WTC11 (cell line): ENCODE results near the gene MCM5. TPM values are rescaled to one million over a fixed set of nuclear protein-coding genes. Genes with fewer than 3 reads are reported as not detected.

Experiments used
- ATAC-seq: fragments of 200-7000 bp; cut with Tn5 transposase; 2 replicates; pipeline ENCODE4 v1.10.0; 2021; ENCODE audit warnings: mild to moderate bottlenecking, moderate library complexity
- CTCF ChIA-PET: fragments of 300-600 bp; sonication (Branson Sonifier 250); formaldehyde crosslinking; loops from one replicate; lab custom pipeline; 2021; ENCODE audit warnings: antibody characterized with exemption; lab: Charles Lee
- POLR2A ChIA-PET: fragments of 350-600 bp; sonication (Branson Sonifier 250); formaldehyde crosslinking; loops from one replicate; lab custom pipeline; 2021; ENCODE audit warnings: antibody characterized with exemption; lab: Charles Lee
- DNase-seq: peaks from one replicate; pipeline ENCODE4 v3.0.0; 2021; ENCODE audit warnings: low spot score
- H3K27ac Mint-ChIP-seq: 2 replicates; pipeline ENCODE4 v1.8.0; 2021; ENCODE audit warnings: mixed read lengths
- H3K27me3 Mint-ChIP-seq: 2 replicates; pipeline ENCODE4 v1.8.0; 2021; ENCODE audit warnings: low read depth, mild to moderate bottlenecking, moderate library complexity, mixed read lengths
- H3K36me3 Mint-ChIP-seq: 2 replicates; pipeline ENCODE4 v1.8.0; 2021; ENCODE audit warnings: mixed read lengths
- H3K4me1 Mint-ChIP-seq: 2 replicates; pipeline ENCODE4 v1.8.0; 2022; ENCODE audit warnings: mixed read lengths
- H3K4me3 Mint-ChIP-seq: 2 replicates; pipeline ENCODE4 v1.8.0; 2021; ENCODE audit warnings: mild to moderate bottlenecking, moderate library complexity, mixed read lengths
- H3K9me3 Mint-ChIP-seq: 2 replicates; pipeline ENCODE4 v1.8.0; 2021; ENCODE audit warnings: mixed read lengths
- AR ChIP-seq: fragments of 250-450 bp; sonication (Bioruptor Pico); IDR thresholded peaks from 2 replicates; pipeline ENCODE4 v1.9.0; 2021; ENCODE audit warnings: mild to moderate bottlenecking
- GABPB1 ChIP-seq: sonication (generic); formaldehyde crosslinking; IDR thresholded peaks from 2 replicates; pipeline ENCODE4 v1.8.1; 2023; ENCODE audit warnings: mild to moderate bottlenecking, missing genetic modification reagents
- GRHL2 ChIP-seq: fragments of 250-450 bp; sonication (Bioruptor Pico); IDR thresholded peaks from 2 replicates; pipeline ENCODE4 v1.8.0; 2022; ENCODE audit warnings: mild to moderate bottlenecking, moderate library complexity; ENCODE audit not compliant: insufficient replicate concordance, severe bottlenecking
- NFYB ChIP-seq: sonication (generic); formaldehyde crosslinking; conservative IDR thresholded peaks from 2 replicates; pipeline ENCODE4 v1.8.0; 2022; ENCODE audit warnings: low read depth, missing genetic modification reagents
- RELA ChIP-seq: sonication (generic); formaldehyde crosslinking; IDR thresholded peaks from 2 replicates; pipeline ENCODE4 v1.8.1; 2022; ENCODE audit warnings: missing genetic modification reagents, mild to moderate bottlenecking, borderline replicate concordance
- ZNF121 ChIP-seq: sonication (generic); formaldehyde crosslinking; IDR thresholded peaks from 2 replicates; pipeline ENCODE4 v1.8.0; 2023; ENCODE audit warnings: missing genetic modification reagents
- ZNF219 ChIP-seq: sonication (generic); formaldehyde crosslinking; IDR thresholded peaks from 2 replicates; pipeline ENCODE4 v1.8.0; 2023; ENCODE audit warnings: missing genetic modification reagents, mild to moderate bottlenecking, borderline replicate concordance
- ZNF396 ChIP-seq: fragments of 250-450 bp; sonication (Bioruptor Pico); IDR thresholded peaks from 2 replicates; pipeline ENCODE4 v1.8.0; 2021; ENCODE audit warnings: mild to moderate bottlenecking, moderate library complexity, borderline replicate concordance
- total RNA-seq: library from RNA; stranded (reverse); gene quantifications from 3 replicates; pipeline ENCODE4 v1.2.3, GENCODE V29; 2021
- TF ChIP-seq, protein P1 (sequence below): sonication (generic); formaldehyde crosslinking; IDR thresholded peaks from 2 replicates; pipeline ENCODE4 v1.8.0; 2022; ENCODE audit warnings: missing genetic modification reagents
- TF ChIP-seq, protein P2 (sequence below): sonication (generic); formaldehyde crosslinking; conservative IDR thresholded peaks from 2 replicates; pipeline ENCODE4 v1.8.1; 2023; ENCODE audit warnings: mild to moderate bottlenecking, low read depth, missing genetic modification reagents, moderate library complexity

Gene MCM5
- total RNA-seq, 1 experiment from 2014 or later, result 261 TPM

GRCh38 chr22:35398591-35398973, 1.4 kb upstream of the MCM5 start (continued):
- TF ChIP-seq, protein P1, sequence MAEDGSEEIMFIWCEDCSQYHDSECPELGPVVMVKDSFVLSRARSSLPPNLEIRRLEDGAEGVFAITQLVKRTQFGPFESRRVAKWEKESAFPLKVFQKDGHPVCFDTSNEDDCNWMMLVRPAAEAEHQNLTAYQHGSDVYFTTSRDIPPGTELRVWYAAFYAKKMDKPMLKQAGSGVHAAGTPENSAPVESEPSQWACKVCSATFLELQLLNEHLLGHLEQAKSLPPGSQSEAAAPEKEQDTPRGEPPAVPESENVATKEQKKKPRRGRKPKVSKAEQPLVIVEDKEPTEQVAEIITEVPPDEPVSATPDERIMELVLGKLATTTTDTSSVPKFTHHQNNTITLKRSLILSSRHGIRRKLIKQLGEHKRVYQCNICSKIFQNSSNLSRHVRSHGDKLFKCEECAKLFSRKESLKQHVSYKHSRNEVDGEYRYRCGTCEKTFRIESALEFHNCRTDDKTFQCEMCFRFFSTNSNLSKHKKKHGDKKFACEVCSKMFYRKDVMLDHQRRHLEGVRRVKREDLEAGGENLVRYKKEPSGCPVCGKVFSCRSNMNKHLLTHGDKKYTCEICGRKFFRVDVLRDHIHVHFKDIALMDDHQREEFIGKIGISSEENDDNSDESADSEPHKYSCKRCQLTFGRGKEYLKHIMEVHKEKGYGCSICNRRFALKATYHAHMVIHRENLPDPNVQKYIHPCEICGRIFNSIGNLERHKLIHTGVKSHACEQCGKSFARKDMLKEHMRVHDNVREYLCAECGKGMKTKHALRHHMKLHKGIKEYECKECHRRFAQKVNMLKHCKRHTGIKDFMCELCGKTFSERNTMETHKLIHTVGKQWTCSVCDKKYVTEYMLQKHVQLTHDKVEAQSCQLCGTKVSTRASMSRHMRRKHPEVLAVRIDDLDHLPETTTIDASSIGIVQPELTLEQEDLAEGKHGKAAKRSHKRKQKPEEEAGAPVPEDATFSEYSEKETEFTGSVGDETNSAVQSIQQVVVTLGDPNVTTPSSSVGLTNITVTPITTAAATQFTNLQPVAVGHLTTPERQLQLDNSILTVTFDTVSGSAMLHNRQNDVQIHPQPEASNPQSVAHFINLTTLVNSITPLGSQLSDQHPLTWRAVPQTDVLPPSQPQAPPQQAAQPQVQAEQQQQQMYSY (CRISPR knock-in tag), result no peak
- TF ChIP-seq ZNF121 (CRISPR knock-in tag), result peak; percentile 91

DNA sequence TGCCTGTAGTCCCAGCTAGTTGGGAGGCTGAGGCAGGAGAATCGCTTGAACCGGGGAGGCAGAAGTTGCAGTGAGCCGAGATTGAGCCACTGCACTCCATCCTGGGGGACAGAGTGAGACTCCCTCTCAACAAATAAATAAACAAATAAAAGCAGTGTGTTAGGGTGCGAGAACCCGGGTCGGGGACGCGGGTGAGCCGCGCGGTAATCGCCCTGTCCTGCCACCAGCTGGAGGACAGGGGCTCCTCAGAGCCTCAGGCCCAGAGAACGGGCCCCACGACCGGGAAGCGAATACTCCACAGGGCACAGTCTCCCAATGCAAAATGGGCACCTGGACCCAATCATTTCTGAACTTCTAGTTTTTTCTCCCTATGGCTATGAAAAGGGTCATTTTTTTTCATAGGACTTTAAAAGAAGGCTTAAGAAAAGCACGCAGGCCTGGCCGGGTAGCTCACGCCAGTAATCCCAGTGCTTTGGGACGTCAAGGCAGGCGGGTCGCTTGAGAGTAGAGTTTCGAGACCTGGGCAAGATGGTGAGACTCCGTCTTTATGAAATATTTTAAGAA, 744 bp upstream of the MCM5 start:
- no peaks in the 10 kb centered on the region for H3K27me3 Mint-ChIP-seq
- no peak for ATAC-seq
- peaks cover 42% of the 10 kb centered on the region for H3K4me1 Mint-ChIP-seq
- TF ChIP-seq ZNF396 (CRISPR knock-in tag) (no peak), ZNF219 (CRISPR knock-in tag) (no peak), GRHL2 (CRISPR knock-in tag) (no peak), GABPB1 (CRISPR knock-in tag) (no peak), NFYB (CRISPR knock-in tag) (no peak)
- TF ChIP-seq, protein P2, sequence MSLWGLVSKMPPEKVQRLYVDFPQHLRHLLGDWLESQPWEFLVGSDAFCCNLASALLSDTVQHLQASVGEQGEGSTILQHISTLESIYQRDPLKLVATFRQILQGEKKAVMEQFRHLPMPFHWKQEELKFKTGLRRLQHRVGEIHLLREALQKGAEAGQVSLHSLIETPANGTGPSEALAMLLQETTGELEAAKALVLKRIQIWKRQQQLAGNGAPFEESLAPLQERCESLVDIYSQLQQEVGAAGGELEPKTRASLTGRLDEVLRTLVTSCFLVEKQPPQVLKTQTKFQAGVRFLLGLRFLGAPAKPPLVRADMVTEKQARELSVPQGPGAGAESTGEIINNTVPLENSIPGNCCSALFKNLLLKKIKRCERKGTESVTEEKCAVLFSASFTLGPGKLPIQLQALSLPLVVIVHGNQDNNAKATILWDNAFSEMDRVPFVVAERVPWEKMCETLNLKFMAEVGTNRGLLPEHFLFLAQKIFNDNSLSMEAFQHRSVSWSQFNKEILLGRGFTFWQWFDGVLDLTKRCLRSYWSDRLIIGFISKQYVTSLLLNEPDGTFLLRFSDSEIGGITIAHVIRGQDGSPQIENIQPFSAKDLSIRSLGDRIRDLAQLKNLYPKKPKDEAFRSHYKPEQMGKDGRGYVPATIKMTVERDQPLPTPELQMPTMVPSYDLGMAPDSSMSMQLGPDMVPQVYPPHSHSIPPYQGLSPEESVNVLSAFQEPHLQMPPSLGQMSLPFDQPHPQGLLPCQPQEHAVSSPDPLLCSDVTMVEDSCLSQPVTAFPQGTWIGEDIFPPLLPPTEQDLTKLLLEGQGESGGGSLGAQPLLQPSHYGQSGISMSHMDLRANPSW (CRISPR knock-in tag), result no peak
- POLR2A ChIA-PET, result interaction anchor here (0.6 to 1.3 kb wide), 5 partner anchors 10 to 47 kb away, joined by 3 to 4 read pairs (median 3); partner anchors contain the start of gene HMOX1
- H3K27ac Mint-ChIP-seq, result peak overlapping the region; percentile 95
- peak overlapping the region; percentile 96 for H3K4me3 Mint-ChIP-seq
- no peak for DNase-seq
- H3K9me3 Mint-ChIP-seq, result no peaks in the 10 kb centered on the region
- CTCF ChIA-PET, result interaction anchor here (0.5 to 1.3 kb wide), 5 partner anchors 18 to 48 kb away, joined by 3 to 9 read pairs (median 5); no protein-coding TSS in a partner anchor
- H3K36me3 Mint-ChIP-seq, result peaks cover 30% of the 10 kb centered on the region

GRCh38 chr22:35400501-35400790, 506 bp downstream of the MCM5 start:
- Mint-ChIP-seq H3K27ac (peak overlapping the region; percentile 45; the same call in 1 of the 2 replicates), H3K36me3 (peaks cover 41% of the 10 kb centered on the region), H3K4me3 (peak overlapping the region; percentile 96), H3K27me3 (no peaks in the 10 kb centered on the region), H3K9me3 (no peaks in the 10 kb centered on the region), H3K4me1 (peaks cover 42% of the 10 kb centered on the region)
- CTCF ChIA-PET, result no interaction called here
- TF ChIP-seq RELA (CRISPR knock-in tag) (no peak), AR (CRISPR knock-in tag) (0 out of 2 replicates have a peak, but pooled peaks have one; percentile 1)
- ATAC-seq, result no peak
- POLR2A ChIA-PET, result interaction anchor here (0.6 kb wide), 1 partner anchor 8 kb away, joined by 3 read pairs; no protein-coding TSS in a partner anchor
- DNase-seq, result no peak
